Measurements from ENCODE around the gene SMAD3.

Gene SMAD3

GRCh38 chr15:67218428-67218827 is 153.0 kb downstream of the SMAD3 start:
- Histone ChIP-seq H3K9ac (ENCODE audit: low read length) (no peak overlapping the region), H3K27me3 (ENCODE audit: control insufficient read depth, insufficient read depth, low read length) (no peaks in the 10 kb centered on the region), H3K4me1 (ENCODE audit: control insufficient read depth, insufficient read depth, low read length) (no peaks in the 10 kb centered on the region), H3K27ac (ENCODE audit: low read depth, low read length) (no peak overlapping the region), H3K4me3 (ENCODE audit: low read depth, low read length) (no peak overlapping the region), H3K36me3 (ENCODE audit: control insufficient read depth, insufficient read depth, low read length) (no peaks in the 10 kb centered on the region), H3K9me3 (ENCODE audit: control insufficient read depth, insufficient read depth, low read depth, low read length) (no peaks in the 10 kb centered on the region)

- Histone ChIP-seq H3K4me1 (ENCODE audit: control insufficient read depth, insufficient read depth, low read length) (no peaks in the 10 kb centered on the region), H3K9ac (ENCODE audit: low read length) (no peak overlapping the region), H3K27me3 (ENCODE audit: control insufficient read depth, insufficient read depth, low read length) (no peaks in the 10 kb centered on the region), H3K4me3 (ENCODE audit: low read depth, low read length) (no peak overlapping the region), H3K36me3 (ENCODE audit: control insufficient read depth, insufficient read depth, low read length) (no peaks in the 10 kb centered on the region), H3K27ac (ENCODE audit: low read depth, low read length) (no peak overlapping the region), H3K9me3 (ENCODE audit: control insufficient read depth, insufficient read depth, low read depth, low read length) (no peaks in the 10 kb centered on the region)
Observed at GRCh38 chr15:67219288-67219687, 153.9 kb downstream of the SMAD3 start.

GRCh38 chr15:67224889-67225288 is 159.5 kb downstream of the SMAD3 start:
- no peak overlapping the region for H3K9ac ChIP-seq (ENCODE audit: low read length)
- no peaks in the 10 kb centered on the region for H3K4me1 ChIP-seq (ENCODE audit: control insufficient read depth, insufficient read depth, low read length)
- H3K36me3 ChIP-seq (ENCODE audit: control insufficient read depth, insufficient read depth, low read length): peaks cover under 1% of the 10 kb centered on the region; the same call in 1 of the 2 replicates
- H3K27ac ChIP-seq (ENCODE audit: low read depth, low read length): no peak overlapping the region
- H3K9me3 ChIP-seq (ENCODE audit: control insufficient read depth, insufficient read depth, low read depth, low read length): no peaks in the 10 kb centered on the region
- no peaks in the 10 kb centered on the region for H3K27me3 ChIP-seq (ENCODE audit: control insufficient read depth, insufficient read depth, low read length)
- no peak overlapping the region for H3K4me3 ChIP-seq (ENCODE audit: low read depth, low read length)

- peaks cover 5% of the 10 kb centered on the region for H3K36me3 ChIP-seq (ENCODE audit: control insufficient read depth, insufficient read depth, low read length)
- H3K4me1 ChIP-seq (ENCODE audit: control insufficient read depth, insufficient read depth, low read length): no peaks in the 10 kb centered on the region
- no peaks in the 10 kb centered on the region for H3K9me3 ChIP-seq (ENCODE audit: control insufficient read depth, insufficient read depth, low read depth, low read length)
- H3K27me3 ChIP-seq (ENCODE audit: control insufficient read depth, insufficient read depth, low read length): no peaks in the 10 kb centered on the region
- H3K9ac ChIP-seq (ENCODE audit: low read length): no peak overlapping the region
- H3K4me3 ChIP-seq (ENCODE audit: low read depth, low read length): no peak overlapping the region
- no peak overlapping the region for H3K27ac ChIP-seq (ENCODE audit: low read depth, low read length)
Observed at GRCh38 chr15:67225336-67225735, 159.9 kb downstream of the SMAD3 start.

- no peak overlapping the region for H3K4me3 ChIP-seq (ENCODE audit: low read depth, low read length)
- H3K9ac ChIP-seq (ENCODE audit: low read length): no peak overlapping the region
- H3K4me1 ChIP-seq (ENCODE audit: control insufficient read depth, insufficient read depth, low read length): no peaks in the 10 kb centered on the region
- H3K36me3 ChIP-seq (ENCODE audit: control insufficient read depth, insufficient read depth, low read length): peaks cover 21% of the 10 kb centered on the region
- H3K27ac ChIP-seq (ENCODE audit: low read depth, low read length): no peak overlapping the region
- no peaks in the 10 kb centered on the region for H3K27me3 ChIP-seq (ENCODE audit: control insufficient read depth, insufficient read depth, low read length)
- no peaks in the 10 kb centered on the region for H3K9me3 ChIP-seq (ENCODE audit: control insufficient read depth, insufficient read depth, low read depth, low read length)
Observed at GRCh38 chr15:67227431-67227830, 162.0 kb downstream of the SMAD3 start.

GRCh38 chr15:67227846-67228245 is 162.4 kb downstream of the SMAD3 start:
- Histone ChIP-seq H3K9ac (ENCODE audit: low read length) (no peak overlapping the region), H3K36me3 (ENCODE audit: control insufficient read depth, insufficient read depth, low read length) (peaks cover 24% of the 10 kb centered on the region), H3K4me1 (ENCODE audit: control insufficient read depth, insufficient read depth, low read length) (no peaks in the 10 kb centered on the region), H3K4me3 (ENCODE audit: low read depth, low read length) (no peak overlapping the region), H3K27me3 (ENCODE audit: control insufficient read depth, insufficient read depth, low read length) (no peaks in the 10 kb centered on the region), H3K9me3 (ENCODE audit: control insufficient read depth, insufficient read depth, low read depth, low read length) (no peaks in the 10 kb centered on the region), H3K27ac (ENCODE audit: low read depth, low read length) (no peak overlapping the region)

- no peaks in the 10 kb centered on the region for H3K9me3 ChIP-seq (ENCODE audit: control insufficient read depth, insufficient read depth, low read depth, low read length)
- peaks cover 29% of the 10 kb centered on the region for H3K36me3 ChIP-seq (ENCODE audit: control insufficient read depth, insufficient read depth, low read length)
- H3K4me1 ChIP-seq (ENCODE audit: control insufficient read depth, insufficient read depth, low read length): no peaks in the 10 kb centered on the region
Observed at GRCh38 chr15:67228286-67228685, 162.9 kb downstream of the SMAD3 start.

GRCh38 chr15:67230504-67230903 is 165.1 kb downstream of the SMAD3 start:
- Histone ChIP-seq H3K4me3 (ENCODE audit: low read depth, low read length) (no peak overlapping the region), H3K27ac (ENCODE audit: low read depth, low read length) (no peak overlapping the region), H3K9ac (ENCODE audit: low read length) (no peak overlapping the region), H3K9me3 (ENCODE audit: control insufficient read depth, insufficient read depth, low read depth, low read length) (no peaks in the 10 kb centered on the region), H3K27me3 (ENCODE audit: control insufficient read depth, insufficient read depth, low read length) (no peaks in the 10 kb centered on the region), H3K4me1 (ENCODE audit: control insufficient read depth, insufficient read depth, low read length) (no peaks in the 10 kb centered on the region), H3K36me3 (ENCODE audit: control insufficient read depth, insufficient read depth, low read length) (peaks cover 39% of the 10 kb centered on the region)

More at GRCh38 chr15:67228286-67228685, 162.9 kb downstream of the SMAD3 start:
- Histone ChIP-seq H3K4me3 (ENCODE audit: low read depth, low read length) (no peak overlapping the region), H3K27me3 (ENCODE audit: control insufficient read depth, insufficient read depth, low read length) (no peaks in the 10 kb centered on the region), H3K27ac (ENCODE audit: low read depth, low read length) (no peak overlapping the region), H3K9ac (ENCODE audit: low read length) (no peak overlapping the region)

- H3K4me1 ChIP-seq (ENCODE audit: control insufficient read depth, insufficient read depth, low read length): no peaks in the 10 kb centered on the region
- H3K9ac ChIP-seq (ENCODE audit: low read length): no peak overlapping the region
- peaks cover 39% of the 10 kb centered on the region for H3K36me3 ChIP-seq (ENCODE audit: control insufficient read depth, insufficient read depth, low read length)
- H3K27ac ChIP-seq (ENCODE audit: low read depth, low read length): no peak overlapping the region
- no peaks in the 10 kb centered on the region for H3K9me3 ChIP-seq (ENCODE audit: control insufficient read depth, insufficient read depth, low read depth, low read length)
- H3K4me3 ChIP-seq (ENCODE audit: low read depth, low read length): no peak overlapping the region
- no peaks in the 10 kb centered on the region for H3K27me3 ChIP-seq (ENCODE audit: control insufficient read depth, insufficient read depth, low read length)
Observed at GRCh38 chr15:67232591-67232990, 167.2 kb downstream of the SMAD3 start.

- Histone ChIP-seq H3K36me3 (ENCODE audit: control insufficient read depth, insufficient read depth, low read length) (no peaks in the 10 kb centered on the region), H3K4me1 (ENCODE audit: control insufficient read depth, insufficient read depth, low read length) (peaks cover 22% of the 10 kb centered on the region), H3K4me3 (ENCODE audit: low read depth, low read length) (no peak overlapping the region), H3K9ac (ENCODE audit: low read length) (no peak overlapping the region), H3K27me3 (ENCODE audit: control insufficient read depth, insufficient read depth, low read length) (no peaks in the 10 kb centered on the region), H3K27ac (ENCODE audit: low read depth, low read length) (no peak overlapping the region), H3K9me3 (ENCODE audit: control insufficient read depth, insufficient read depth, low read depth, low read length) (no peaks in the 10 kb centered on the region)
Observed at GRCh38 chr15:67240235-67241131, 175.1 kb downstream of the SMAD3 start.

GRCh38 chr15:67241132-67241855 is 175.9 kb downstream of the SMAD3 start:
- Histone ChIP-seq H3K36me3 (ENCODE audit: control insufficient read depth, insufficient read depth, low read length) (peaks cover 4% of the 10 kb centered on the region; the same call in 1 of the 2 replicates), H3K4me1 (ENCODE audit: control insufficient read depth, insufficient read depth, low read length) (peaks cover 22% of the 10 kb centered on the region), H3K9ac (ENCODE audit: low read length) (no peak overlapping the region), H3K27ac (ENCODE audit: low read depth, low read length) (no peak overlapping the region), H3K9me3 (ENCODE audit: control insufficient read depth, insufficient read depth, low read depth, low read length) (no peaks in the 10 kb centered on the region), H3K27me3 (ENCODE audit: control insufficient read depth, insufficient read depth, low read length) (no peaks in the 10 kb centered on the region), H3K4me3 (ENCODE audit: low read depth, low read length) (no peak overlapping the region)

All from HUES6 (cell line).